Psoas muscle (tissue), 8 donors: Measurements from ENCODE around the gene SDHA. TPM values are rescaled to one million over a fixed set of nuclear protein-coding genes. Genes with fewer than 3 reads are reported as not detected.

Experiments
- ATAC-seq, 4 donors: fragments of 200-7000 bp; cut with Tn5 transposase; one replicate each; pipeline ENCODE4 v1.9.1; 2020; ENCODE audit warnings: moderate library complexity in 3 of 4, mild to moderate bottlenecking in 2 of 4
- DNase-seq, 2 donors: peaks; one replicate each; pipeline ENCODE4 v3.0.0-alpha.2; 2020
- H3K27ac ChIP-seq: fragments of 200-600 bp; one replicate; pipeline ENCODE4 v1.8.0; 2022
- H3K27me3 ChIP-seq, 3 donors: fragments of 200-600 bp in 1 of 3; one replicate each; pipeline versions ENCODE4 v1.6.1 to v1.8.0; 2013 to 2022; ENCODE audit warnings: low read length in 2 of 3, mild to moderate bottlenecking in 2 of 3, moderate library complexity in 1 of 3; ENCODE audit not compliant: insufficient read depth in 3 of 3
- H3K36me3 ChIP-seq, 2 donors: fragments of 200-600 bp in 1 of 2; one replicate each; pipeline versions ENCODE4 v1.6.1 to v1.8.0; 2013 to 2022; ENCODE audit warnings: low read depth in 1 of 2, mild to moderate bottlenecking in 1 of 2, moderate library complexity in 1 of 2; ENCODE audit not compliant: insufficient read depth in 1 of 2
- H3K4me1 ChIP-seq: fragments of 200-600 bp; one replicate; pipeline ENCODE4 v1.8.0; 2022
- H3K4me3 ChIP-seq: fragments of 200-600 bp; one replicate; pipeline ENCODE4 v1.8.0; 2022; ENCODE audit warnings: mild to moderate bottlenecking
- H3K9me3 ChIP-seq: fragments of 200-600 bp; one replicate; pipeline ENCODE4 v1.8.0; 2022
- WGBS, 3 donors: extraction: QIAGEN DNeasy Blood & Tissue Kit; methylation state at CpG; one replicate each; pipeline versions ENCODE4 v1.1.6 to v1.1.7; 2013; 5-methylcytosine and 5-hydroxymethylcytosine counted together
- intact Hi-C, 2 donors: fragments of 100-400 bp; cut with DNase I; formaldehyde crosslinking; loops; one replicate each; pipeline versions ENCODE4 v1.11.0 to v1.14.2; 2022
- polyA plus RNA-seq, 3 donors: library from polyadenylated mRNA; stranded (reverse); fragments of 200-250 nt; gene quantifications; one replicate each; pipeline ENCODE4 v1.2.3, GENCODE V29; 2013
- total RNA-seq, 4 donors: library from RNA; stranded (reverse); fragmentation: NEBNext Ultra II Directional in 2 of 4; extraction: Animal tissue kit (Norgen Biotek cat#: 25700) in 2 of 4; gene quantifications; one replicate each; pipeline versions ENCODE4 v1.2.1 to v1.2.4, GENCODE V29; 2021 to 2023
- TF ChIP-seq, protein P1 (sequence below): fragments of 200-600 bp; IDR thresholded peaks from one replicate; pipeline ENCODE4 v1.8.0; 2022; ENCODE audit warnings: antibody characterized with exemption
- donor health status: healthy with polysubstance abuse.
- donor health status: DM: no; HTN: no; CAD: no; lungs with moderate emphysema.
- donor health status: Bipolar disorder and iron deficiency.
- donor health status: healthy.
- donor health status: DM: yes; HTN: yes; CAD: no.
- donor health status: DM: no; HTN: no; CAD: no.
- donor health status: DM: no; HTN: no; CAD: no.
- donor health status: DM: yes; HTN: yes; CAD: no.

The SDHA gene
- total and polyA plus RNA-seq, 7 donors: 160 to 363 (median 269) TPM

DNA sequence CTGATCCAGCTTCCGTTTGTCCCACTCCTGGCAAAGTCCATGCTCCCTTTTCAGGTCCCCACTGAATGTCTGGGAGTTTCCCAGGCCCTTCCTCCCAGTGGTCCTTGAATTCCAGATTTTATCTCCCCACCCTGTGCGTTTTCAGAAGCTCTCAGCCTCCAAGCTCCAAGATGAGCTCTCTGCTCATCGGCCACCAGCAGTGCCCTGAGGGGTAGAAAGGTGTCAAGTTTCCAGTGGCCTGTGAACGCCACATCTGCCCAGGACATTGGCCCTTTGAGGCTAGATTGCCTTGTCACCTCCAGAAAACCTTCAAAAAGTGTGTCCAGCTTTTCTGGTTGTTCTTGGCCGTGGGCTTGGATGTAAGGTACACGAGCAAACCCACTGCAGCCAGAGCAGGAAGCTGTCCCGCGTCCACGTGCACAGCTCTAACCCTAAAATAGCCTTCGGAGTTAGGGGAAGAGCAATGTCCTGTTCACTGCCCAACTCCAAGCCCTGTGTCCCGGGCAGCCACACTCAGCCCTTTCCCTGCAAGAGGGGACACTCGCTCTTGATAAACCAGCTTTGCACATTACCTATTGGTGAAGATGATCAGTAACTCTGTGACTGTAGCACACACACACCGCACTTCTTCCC, 37.7 kb upstream of the SDHA start:
- TF ChIP-seq, protein P1, sequence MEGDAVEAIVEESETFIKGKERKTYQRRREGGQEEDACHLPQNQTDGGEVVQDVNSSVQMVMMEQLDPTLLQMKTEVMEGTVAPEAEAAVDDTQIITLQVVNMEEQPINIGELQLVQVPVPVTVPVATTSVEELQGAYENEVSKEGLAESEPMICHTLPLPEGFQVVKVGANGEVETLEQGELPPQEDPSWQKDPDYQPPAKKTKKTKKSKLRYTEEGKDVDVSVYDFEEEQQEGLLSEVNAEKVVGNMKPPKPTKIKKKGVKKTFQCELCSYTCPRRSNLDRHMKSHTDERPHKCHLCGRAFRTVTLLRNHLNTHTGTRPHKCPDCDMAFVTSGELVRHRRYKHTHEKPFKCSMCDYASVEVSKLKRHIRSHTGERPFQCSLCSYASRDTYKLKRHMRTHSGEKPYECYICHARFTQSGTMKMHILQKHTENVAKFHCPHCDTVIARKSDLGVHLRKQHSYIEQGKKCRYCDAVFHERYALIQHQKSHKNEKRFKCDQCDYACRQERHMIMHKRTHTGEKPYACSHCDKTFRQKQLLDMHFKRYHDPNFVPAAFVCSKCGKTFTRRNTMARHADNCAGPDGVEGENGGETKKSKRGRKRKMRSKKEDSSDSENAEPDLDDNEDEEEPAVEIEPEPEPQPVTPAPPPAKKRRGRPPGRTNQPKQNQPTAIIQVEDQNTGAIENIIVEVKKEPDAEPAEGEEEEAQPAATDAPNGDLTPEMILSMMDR: no peak
- no peak overlapping the region for H3K4me3 ChIP-seq
- intact Hi-C loops: no loop called here
- peak in 1 of 2 donors; percentile 41 for DNase-seq
- WGBS, 3 donors: 39 to 42% (median 40%) methylated on average over 13 of the region's 13 CpGs
- no peak overlapping the region for H3K27ac ChIP-seq
- H3K4me1 ChIP-seq: no peaks in the 10 kb centered on the region
- no peaks in the 10 kb centered on the region for H3K27me3 ChIP-seq
- H3K9me3 ChIP-seq: no peaks in the 10 kb centered on the region
- H3K36me3 ChIP-seq: no peaks in the 10 kb centered on the region
- peak in 3 of 4 donors; percentile 60 to 87 (median 87) for ATAC-seq

DNA sequence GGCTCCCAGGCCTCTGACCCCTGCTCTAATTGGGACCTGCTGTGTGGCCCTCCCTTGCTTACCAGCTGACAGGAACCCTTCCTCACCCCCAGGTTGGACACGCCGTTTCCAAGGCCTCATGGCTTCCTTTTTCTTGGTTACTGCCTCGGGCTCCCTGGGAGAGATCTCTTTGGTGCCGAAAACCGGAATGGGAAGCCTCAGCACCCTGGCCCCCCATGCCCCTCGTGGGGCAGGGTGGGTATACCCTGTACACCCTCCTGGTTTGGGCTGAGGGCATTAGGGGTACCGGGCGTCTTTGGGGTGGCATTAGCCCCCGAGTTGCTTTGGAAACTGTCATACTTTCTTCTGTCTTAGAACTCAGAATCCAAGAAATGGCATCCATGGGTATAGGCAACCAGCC, 37.0 kb upstream of the SDHA start:
- no peaks in the 10 kb centered on the region for H3K27me3 ChIP-seq
- intact Hi-C loops: no loop called here
- no peaks in the 10 kb centered on the region for H3K36me3 ChIP-seq
- TF ChIP-seq, protein P1: no peak
- H3K4me1 ChIP-seq: no peaks in the 10 kb centered on the region
- ATAC-seq (no peak), DNase-seq (peak in 1 of 2 donors; percentile 3)
- 87 to 91% (median 90%) methylated on average over 9 of the region's 9 CpGs for WGBS, 3 donors
- no peaks in the 10 kb centered on the region for H3K9me3 ChIP-seq
- no peak overlapping the region for H3K27ac ChIP-seq
- no peak overlapping the region for H3K4me3 ChIP-seq

DNA sequence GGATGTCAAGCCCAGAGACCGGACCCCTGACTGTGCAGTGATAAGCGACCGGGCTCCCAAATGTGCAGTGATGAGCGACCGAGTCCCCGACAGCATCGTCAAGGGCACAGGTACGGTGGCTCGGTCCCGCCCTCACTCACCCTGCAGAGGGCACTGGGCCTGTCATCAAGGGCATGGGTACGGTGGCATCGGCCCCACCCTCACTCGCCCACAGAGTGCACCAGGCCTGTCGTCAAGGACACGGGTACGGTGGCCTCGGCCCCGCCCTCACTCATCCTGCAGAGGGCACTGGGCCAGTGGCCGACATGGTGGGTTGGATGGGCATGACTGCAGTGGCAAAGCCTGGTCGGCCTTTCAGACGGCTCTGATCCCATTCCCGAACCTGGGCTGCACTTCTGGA, 36.6 kb upstream of the SDHA start:
- intact Hi-C loops: no loop called here
- peak in 1 of 2 donors; percentile 6 for DNase-seq
- TF ChIP-seq, protein P1: no peak
- ATAC-seq: no peak
- Histone ChIP-seq H3K27ac (no peak overlapping the region), H3K4me1 (no peaks in the 10 kb centered on the region), H3K27me3 (no peaks in the 10 kb centered on the region), H3K4me3 (no peak overlapping the region), H3K9me3 (no peaks in the 10 kb centered on the region), H3K36me3 (no peaks in the 10 kb centered on the region)
- WGBS, 3 donors: 86 to 95% (median 92%) methylated on average over 22 of the region's 22 CpGs

DNA sequence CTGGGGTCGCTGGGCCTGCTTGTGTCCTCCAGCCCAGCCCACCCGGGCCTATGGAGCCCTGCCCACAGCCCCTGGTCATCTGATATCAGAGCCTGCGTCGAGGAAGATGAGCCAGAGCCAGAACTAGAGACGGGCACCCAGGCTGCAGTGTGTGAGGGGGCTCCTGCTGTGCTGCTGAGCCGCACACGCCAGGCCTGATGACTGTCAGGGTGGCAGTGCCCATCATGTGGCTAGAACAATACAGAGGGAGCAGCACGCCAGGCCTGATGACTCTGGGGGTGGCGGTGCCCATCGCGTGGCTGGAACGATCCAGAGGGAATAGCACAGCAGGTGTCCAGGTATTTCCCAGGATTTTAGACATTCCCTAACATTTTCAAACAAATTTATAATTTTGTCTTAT, 36.0 kb upstream of the SDHA start:
- no peaks in the 10 kb centered on the region for H3K27me3 ChIP-seq
- H3K9me3 ChIP-seq: no peaks in the 10 kb centered on the region
- DNase-seq (peak in 1 of 2 donors; percentile 3), ATAC-seq (no peak)
- no peaks in the 10 kb centered on the region for H3K4me1 ChIP-seq
- no peak overlapping the region for H3K27ac ChIP-seq
- TF ChIP-seq, protein P1: no peak
- H3K36me3 ChIP-seq: no peaks in the 10 kb centered on the region
- no peak overlapping the region for H3K4me3 ChIP-seq
- 92 to 96% (median 94%) methylated on average over 12 of the region's 12 CpGs for WGBS, 3 donors
- intact Hi-C loops: no loop called here

DNA sequence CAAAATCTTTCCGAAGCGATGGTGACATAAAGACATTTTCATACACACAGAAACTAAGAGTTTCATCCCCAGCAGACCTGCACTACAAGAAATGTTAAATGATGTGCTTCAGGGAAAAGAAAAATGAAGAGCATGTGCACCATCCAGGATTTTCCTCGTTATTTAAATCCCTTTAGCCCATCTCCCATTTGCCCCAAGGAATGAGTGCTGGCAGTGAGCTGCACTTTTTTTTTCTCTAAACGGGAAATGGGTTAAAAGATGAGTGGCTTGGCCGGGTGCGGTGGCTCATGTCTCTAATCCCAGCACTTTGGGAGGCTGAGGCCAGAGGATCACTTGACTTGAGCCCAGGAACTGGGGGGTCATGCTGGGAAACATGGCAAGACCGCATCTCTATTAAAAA, 33.6 kb upstream of the SDHA start:
- no peak overlapping the region for H3K4me3 ChIP-seq
- no peaks in the 10 kb centered on the region for H3K36me3 ChIP-seq
- ATAC-seq (no peak), DNase-seq (peak in 1 of 2 donors; percentile 1)
- intact Hi-C loops: no loop called here
- H3K27me3 ChIP-seq: no peaks in the 10 kb centered on the region
- H3K4me1 ChIP-seq: peaks cover 17% of the 10 kb centered on the region
- no peak overlapping the region for H3K27ac ChIP-seq
- H3K9me3 ChIP-seq: no peaks in the 10 kb centered on the region
- WGBS, 3 donors: 59 to 73% (median 71%) methylated on average over 7 of the region's 7 CpGs
- TF ChIP-seq, protein P1: no peak
